Smooth muscle cell (in vitro differentiated cells): ENCODE measurements around the gene DBX2. TPM values are rescaled to one million over a fixed set of nuclear protein-coding genes. Genes with fewer than 3 reads are reported as not detected.
"Not testable (repeated sequence)": the region's sequence is repeated elsewhere in the genome, so short reads cannot be mapped to it uniquely, and the experiment has no call there.

ENCODE experiments used
- DNase-seq: peaks from one replicate; lab custom pipeline; 2025; ENCODE audit not compliant: unreplicated experiment; lab: John Stamatoyannopoulos, UW
- H2AFZ ChIP-seq: fragments of 200-600 bp; sonication (generic); 2 replicates; pipeline ENCODE4 v1.6.0; 2016; ENCODE audit warnings: antibody characterized with exemption, low read depth, mild to moderate bottlenecking
- H3F3A ChIP-seq: fragments of 200-600 bp; sonication (generic); 2 replicates; pipeline ENCODE4 v1.6.0; 2017; ENCODE audit warnings: antibody characterized with exemption, low read depth
- H3K27ac ChIP-seq: fragments of 200-600 bp; sonication (generic); 2 replicates; pipeline ENCODE4 v1.5.1; 2016; ENCODE audit warnings: low read depth, mild to moderate bottlenecking
- H3K27me3 ChIP-seq: fragments of 200-600 bp; sonication (generic); 2 replicates; pipeline ENCODE4 v1.6.1; 2016; ENCODE audit warnings: low read depth, mild to moderate bottlenecking
- H3K36me3 ChIP-seq: fragments of 200-600 bp; sonication (generic); 2 replicates; pipeline ENCODE4 v1.5.1; 2016; ENCODE audit warnings: low read depth
- H3K4me1 ChIP-seq: fragments of 200-600 bp; sonication (generic); 2 replicates; pipeline ENCODE4 v1.5.1; 2016; ENCODE audit warnings: low read depth
- H3K4me2 ChIP-seq: fragments of 200-600 bp; sonication (generic); 2 replicates; pipeline ENCODE4 v1.6.0; 2016; ENCODE audit warnings: mild to moderate bottlenecking
- H3K4me3 ChIP-seq: fragments of 200-600 bp; sonication (generic); 2 replicates; pipeline ENCODE4 v1.5.1; 2016; ENCODE audit warnings: mild to moderate bottlenecking
- H3K79me2 ChIP-seq: fragments of 200-600 bp; sonication (generic); 2 replicates; pipeline ENCODE4 v1.6.0; 2016; ENCODE audit warnings: low read depth, mild to moderate bottlenecking
- H3K9ac ChIP-seq: fragments of 200-600 bp; sonication (generic); 2 replicates; pipeline ENCODE4 v1.6.0; 2016; ENCODE audit warnings: low read depth
- H3K9me3 ChIP-seq: fragments of 200-600 bp; sonication (generic); replicated peaks from 2 replicates; pipeline ENCODE4 v1.5.1; 2016; ENCODE audit warnings: low read depth
- H4K20me1 ChIP-seq: fragments of 200-600 bp; sonication (generic); 2 replicates; pipeline ENCODE4 v1.6.0; 2016; ENCODE audit warnings: low read depth
- WGBS: methylation state at CpG from one replicate; pipeline ENCODE4 v1.1.7; 2016; ENCODE audit warnings: low lambda C conversion rate; 5-methylcytosine and 5-hydroxymethylcytosine counted together
- polyA plus RNA-seq: library from polyadenylated mRNA; unstranded; fragments of >200 nt; fragmentation: Nextera tagmentation; extraction: Ambion mirVana; gene quantifications from 2 replicates; pipeline ENCODE4 v1.2.1, GENCODE V29; 2016
- total RNA-seq: library from RNA; depleted of rRNA; stranded (reverse); fragments of >200 nt; gene quantifications from 2 replicates; pipeline ENCODE4 v1.2.3, GENCODE V29; 2014
- TF ChIP-seq, protein P1 (sequence below): fragments of 200-600 bp; sonication (generic); IDR thresholded peaks from 2 replicates; pipeline ENCODE4 v1.5.1; 2017; ENCODE audit warnings: borderline replicate concordance, mild to moderate bottlenecking, antibody characterized with exemption; ENCODE audit not compliant: insufficient read depth, poor library complexity, severe bottlenecking

Gene DBX2
- not detected in 2 replicates for total RNA-seq
- not detected in 2 replicates for polyA plus RNA-seq

DNA sequence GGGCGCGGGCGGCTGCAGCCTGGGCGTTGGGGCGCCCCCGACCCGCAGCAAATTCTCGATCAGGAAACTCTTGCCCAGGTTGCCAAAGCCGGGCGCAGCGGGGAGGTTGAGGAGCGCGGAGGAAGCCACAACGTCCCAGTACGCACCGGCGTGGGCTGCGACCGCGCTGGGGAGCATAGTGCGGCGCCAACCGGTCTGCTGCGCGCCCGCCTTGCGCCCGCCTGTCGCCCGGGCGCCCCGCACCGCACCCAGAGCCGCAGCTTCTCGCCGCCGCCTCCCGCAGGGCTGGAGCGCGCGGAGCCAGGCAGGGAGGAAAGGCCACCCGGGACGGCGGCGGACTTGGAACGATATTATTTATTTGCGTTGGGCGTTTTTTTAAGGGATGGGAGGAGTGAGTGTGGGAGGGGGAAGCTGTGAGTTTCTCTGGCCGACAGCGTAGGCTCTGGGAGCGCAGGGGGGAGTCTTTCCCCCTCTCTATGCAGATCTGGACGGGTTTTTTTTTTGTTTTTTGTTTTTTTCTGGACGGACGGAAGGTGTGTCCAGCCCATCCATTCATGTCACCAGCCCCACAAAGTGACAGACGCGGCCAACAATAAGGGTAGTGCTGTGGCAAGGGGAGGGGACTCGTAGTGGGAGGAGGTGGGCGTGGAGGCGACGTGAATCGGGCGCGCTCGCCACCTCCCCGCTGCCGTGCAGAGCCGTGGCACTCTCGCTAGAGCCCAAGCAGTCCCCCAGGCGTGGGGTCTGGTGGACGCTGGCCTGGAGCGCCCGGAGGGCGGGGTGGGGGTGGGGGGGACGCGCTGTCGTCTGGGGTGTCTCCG, at the start of gene DBX2:
Gene DBX2 (minus strand): TSS at position 349 of the 821 bp plus-strand sequence. CDS start 172 bp downstream, at position 177.
- peaks cover 95% of the 10 kb centered on the region for H3K27me3 ChIP-seq
- H3F3A ChIP-seq = no peaks in the 10 kb centered on the region
- H3K4me2 ChIP-seq = peak within 1 kb of the TSS; percentile 97
- 2% methylated on average over 55 of the region's 77 CpGs for WGBS
- H3K4me1 ChIP-seq = peaks cover 4% of the 10 kb centered on the region
- H3K79me2 ChIP-seq = no peaks in the 10 kb centered on the region
- no peak within 1 kb of the TSS for H3K9ac ChIP-seq
- TF ChIP-seq, protein P1, sequence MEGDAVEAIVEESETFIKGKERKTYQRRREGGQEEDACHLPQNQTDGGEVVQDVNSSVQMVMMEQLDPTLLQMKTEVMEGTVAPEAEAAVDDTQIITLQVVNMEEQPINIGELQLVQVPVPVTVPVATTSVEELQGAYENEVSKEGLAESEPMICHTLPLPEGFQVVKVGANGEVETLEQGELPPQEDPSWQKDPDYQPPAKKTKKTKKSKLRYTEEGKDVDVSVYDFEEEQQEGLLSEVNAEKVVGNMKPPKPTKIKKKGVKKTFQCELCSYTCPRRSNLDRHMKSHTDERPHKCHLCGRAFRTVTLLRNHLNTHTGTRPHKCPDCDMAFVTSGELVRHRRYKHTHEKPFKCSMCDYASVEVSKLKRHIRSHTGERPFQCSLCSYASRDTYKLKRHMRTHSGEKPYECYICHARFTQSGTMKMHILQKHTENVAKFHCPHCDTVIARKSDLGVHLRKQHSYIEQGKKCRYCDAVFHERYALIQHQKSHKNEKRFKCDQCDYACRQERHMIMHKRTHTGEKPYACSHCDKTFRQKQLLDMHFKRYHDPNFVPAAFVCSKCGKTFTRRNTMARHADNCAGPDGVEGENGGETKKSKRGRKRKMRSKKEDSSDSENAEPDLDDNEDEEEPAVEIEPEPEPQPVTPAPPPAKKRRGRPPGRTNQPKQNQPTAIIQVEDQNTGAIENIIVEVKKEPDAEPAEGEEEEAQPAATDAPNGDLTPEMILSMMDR = no peak
- no peaks in the 10 kb centered on the region for H3K9me3 ChIP-seq
- no peaks in the 10 kb centered on the region for H3K36me3 ChIP-seq
- DNase-seq = no peak
- H2AFZ ChIP-seq = peak within 1 kb of the TSS; percentile 87
- H3K4me3 ChIP-seq = peak within 1 kb of the TSS; percentile 57
- no peak within 1 kb of the TSS for H3K27ac ChIP-seq
- no peaks in the 10 kb centered on the region for H4K20me1 ChIP-seq

DNA sequence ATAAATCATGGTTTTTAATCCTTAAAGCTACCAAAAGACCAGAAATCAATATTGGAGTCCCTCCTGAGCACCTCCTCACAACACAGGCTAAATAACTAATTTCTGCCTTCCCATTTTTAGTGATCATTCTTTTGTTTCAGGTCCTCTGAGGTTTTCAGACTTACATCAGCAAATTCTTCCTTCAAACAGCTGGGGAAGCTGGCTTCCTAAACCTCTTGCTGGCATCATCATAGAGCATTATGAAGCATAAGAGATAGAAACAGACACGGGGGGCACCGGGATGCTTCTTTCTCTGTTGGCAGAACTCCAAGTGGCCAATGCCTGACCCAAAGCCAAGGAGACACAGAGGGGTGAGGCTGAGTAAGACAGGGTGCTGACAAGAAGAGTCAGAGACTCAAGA, 47.9 kb upstream of the DBX2 start:
- Histone ChIP-seq H3K79me2 (no peaks in the 10 kb centered on the region), H3K36me3 (no peaks in the 10 kb centered on the region), H3K9me3 (no peaks in the 10 kb centered on the region), H3K9ac (no peak overlapping the region), H3K4me1 (peaks cover 18% of the 10 kb centered on the region), H3K4me3 (no peak overlapping the region), H3K27me3 (peaks cover 6% of the 10 kb centered on the region), H3K27ac (no peak overlapping the region), H2AFZ (no peak overlapping the region), H3K4me2 (no peak overlapping the region), H3F3A (no peaks in the 10 kb centered on the region), H4K20me1 (no peaks in the 10 kb centered on the region)
- WGBS = 83% methylated on average over 2 of the region's 2 CpGs
- TF ChIP-seq, protein P1 = no peak
- DNase-seq = no peak

DNA sequence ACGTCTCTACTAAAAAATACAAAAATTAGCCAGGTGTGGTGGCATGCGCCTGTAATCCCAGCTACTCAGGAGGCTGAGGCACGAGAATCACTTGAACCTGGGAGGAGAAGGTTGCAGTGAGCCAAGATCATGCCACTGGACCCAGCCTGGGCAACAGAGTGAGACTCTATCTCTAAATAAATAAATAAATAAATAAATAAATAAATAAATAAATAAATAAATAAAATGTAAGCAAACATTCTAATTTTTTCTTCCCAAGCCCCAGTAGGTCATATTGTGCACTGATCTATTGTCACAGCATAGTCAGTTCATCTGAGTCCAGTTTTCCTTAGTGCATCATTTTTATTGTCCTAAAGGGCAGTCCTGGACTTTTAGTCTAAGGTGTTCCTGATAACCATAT, 44.5 kb upstream of the DBX2 start:
- H3K27ac ChIP-seq, H3K4me1 ChIP-seq, H3K4me3 ChIP-seq, H3K9me3 ChIP-seq, H3K9ac ChIP-seq, H2AFZ ChIP-seq, H3K27me3 ChIP-seq, DNase-seq, H3F3A ChIP-seq, H3K4me2 ChIP-seq, H3K36me3 ChIP-seq, H4K20me1 ChIP-seq, H3K79me2 ChIP-seq: not testable (repeated sequence)
- 96% methylated on average over 3 of the region's 3 CpGs for WGBS

DNA sequence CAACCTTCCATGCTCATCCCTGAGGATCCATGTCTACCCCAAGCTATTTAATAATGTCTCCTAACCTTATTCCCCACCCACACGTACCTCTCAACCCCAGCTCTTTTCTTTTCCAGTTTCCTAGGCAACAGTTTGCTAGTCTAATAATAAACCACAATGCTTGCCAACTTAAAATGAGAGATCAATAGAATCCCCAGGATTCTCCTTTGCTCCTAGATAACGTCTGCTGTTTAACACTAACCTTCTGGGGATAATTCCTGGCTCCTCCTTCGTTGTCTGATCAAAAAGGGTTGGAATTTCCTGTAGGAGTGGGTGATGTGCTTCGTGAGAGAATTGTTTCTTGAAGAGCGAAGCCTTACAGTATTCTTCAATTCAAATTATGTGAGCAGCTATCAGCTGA, 42.2 kb upstream of the DBX2 start:
- Histone ChIP-seq H3K4me2 (no peak overlapping the region), H3K4me3 (no peak overlapping the region), H3K4me1 (peaks cover 17% of the 10 kb centered on the region), H2AFZ (no peak overlapping the region), H4K20me1 (no peaks in the 10 kb centered on the region), H3K36me3 (no peaks in the 10 kb centered on the region), H3K9me3 (no peaks in the 10 kb centered on the region), H3K27me3 (no peaks in the 10 kb centered on the region), H3F3A (no peaks in the 10 kb centered on the region), H3K9ac (no peak overlapping the region), H3K79me2 (no peaks in the 10 kb centered on the region), H3K27ac (no peak overlapping the region)
- TF ChIP-seq, protein P1 = no peak
- 64% methylated on average over 5 of the region's 5 CpGs for whole genome bisulfite sequencing
- no peak for DNase-seq
